Skin of body (tissue), 2 donors: Measurements from ENCODE around the gene NARF. TPM values are rescaled to one million over a fixed set of nuclear protein-coding genes. Genes with fewer than 3 reads are reported as not detected.
A peak's percentile ranks its signal among the peaks of the same experiment; 100 is the strongest.

Experiments
- DNase-seq: peaks from one replicate; lab custom pipeline; 2025; lab: John Stamatoyannopoulos, UW
- total RNA-seq: library from RNA; depleted of rRNA; stranded (reverse); fragments of >200 nt; gene quantifications from one replicate; pipeline ENCODE4 v1.2.3, GENCODE V29; 2014

Gene NARF
- total RNA-seq, 1 donor from 2014 or later: 36.0 TPM

- peak; percentile 56 for DNase-seq
Observed at GRCh38 chr17:82474223-82475010, 15.9 kb downstream of the NARF start.

GRCh38 chr17:82475458-82475857 is 16.9 kb downstream of the NARF start:
- no peak for DNase-seq

GRCh38 chr17:82477934-82478333 is 19.4 kb downstream of the NARF start:
- no peak for DNase-seq

- no peak for DNase-seq
Observed at GRCh38 chr17:82479602-82480001, 21.1 kb downstream of the NARF start.

GRCh38 chr17:82480318-82480717 is 21.8 kb downstream of the NARF start:
- DNase-seq: peak; percentile 59

GRCh38 chr17:82483204-82483660 is 24.7 kb downstream of the NARF start:
- DNase-seq: no peak

- DNase-seq: no peak
Observed at GRCh38 chr17:82483836-82484235, 25.3 kb downstream of the NARF start.

- no peak for DNase-seq
Observed at GRCh38 chr17:82486231-82487094, 27.9 kb downstream of the NARF start.

- no peak for DNase-seq
Observed at GRCh38 chr17:82487910-82488309, 29.4 kb downstream of the NARF start.

- DNase-seq: no peak
Observed at GRCh38 chr17:82489117-82489516, 30.6 kb downstream of the NARF start.

- no peak for DNase-seq
Observed at GRCh38 chr17:82489851-82490511, 31.4 kb downstream of the NARF start.

- no peak for DNase-seq
Observed at GRCh38 chr17:82490512-82491195, 32.1 kb downstream of the NARF start.

GRCh38 chr17:82491196-82491530 is 32.6 kb downstream of the NARF start:
- DNase-seq: no peak

- no peak for DNase-seq
Observed at GRCh38 chr17:82491533-82491932, 33.0 kb downstream of the NARF start.

- DNase-seq: no peak
Observed at GRCh38 chr17:82492643-82493225, 34.2 kb downstream of the NARF start.

GRCh38 chr17:82493226-82493781 is 34.8 kb downstream of the NARF start:
- no peak for DNase-seq

- peak; percentile 90 for DNase-seq
Observed at GRCh38 chr17:82494236-82495055, 35.9 kb downstream of the NARF start.

- DNase-seq: no peak
Observed at GRCh38 chr17:82495844-82496528, 37.4 kb downstream of the NARF start.
